ENCODE data around the gene CDC23.
A peak's percentile ranks its signal among the peaks of the same experiment; 100 is the strongest.

CDC23 gene, protein sequence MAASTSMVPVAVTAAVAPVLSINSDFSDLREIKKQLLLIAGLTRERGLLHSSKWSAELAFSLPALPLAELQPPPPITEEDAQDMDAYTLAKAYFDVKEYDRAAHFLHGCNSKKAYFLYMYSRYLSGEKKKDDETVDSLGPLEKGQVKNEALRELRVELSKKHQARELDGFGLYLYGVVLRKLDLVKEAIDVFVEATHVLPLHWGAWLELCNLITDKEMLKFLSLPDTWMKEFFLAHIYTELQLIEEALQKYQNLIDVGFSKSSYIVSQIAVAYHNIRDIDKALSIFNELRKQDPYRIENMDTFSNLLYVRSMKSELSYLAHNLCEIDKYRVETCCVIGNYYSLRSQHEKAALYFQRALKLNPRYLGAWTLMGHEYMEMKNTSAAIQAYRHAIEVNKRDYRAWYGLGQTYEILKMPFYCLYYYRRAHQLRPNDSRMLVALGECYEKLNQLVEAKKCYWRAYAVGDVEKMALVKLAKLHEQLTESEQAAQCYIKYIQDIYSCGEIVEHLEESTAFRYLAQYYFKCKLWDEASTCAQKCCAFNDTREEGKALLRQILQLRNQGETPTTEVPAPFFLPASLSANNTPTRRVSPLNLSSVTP

DNA sequence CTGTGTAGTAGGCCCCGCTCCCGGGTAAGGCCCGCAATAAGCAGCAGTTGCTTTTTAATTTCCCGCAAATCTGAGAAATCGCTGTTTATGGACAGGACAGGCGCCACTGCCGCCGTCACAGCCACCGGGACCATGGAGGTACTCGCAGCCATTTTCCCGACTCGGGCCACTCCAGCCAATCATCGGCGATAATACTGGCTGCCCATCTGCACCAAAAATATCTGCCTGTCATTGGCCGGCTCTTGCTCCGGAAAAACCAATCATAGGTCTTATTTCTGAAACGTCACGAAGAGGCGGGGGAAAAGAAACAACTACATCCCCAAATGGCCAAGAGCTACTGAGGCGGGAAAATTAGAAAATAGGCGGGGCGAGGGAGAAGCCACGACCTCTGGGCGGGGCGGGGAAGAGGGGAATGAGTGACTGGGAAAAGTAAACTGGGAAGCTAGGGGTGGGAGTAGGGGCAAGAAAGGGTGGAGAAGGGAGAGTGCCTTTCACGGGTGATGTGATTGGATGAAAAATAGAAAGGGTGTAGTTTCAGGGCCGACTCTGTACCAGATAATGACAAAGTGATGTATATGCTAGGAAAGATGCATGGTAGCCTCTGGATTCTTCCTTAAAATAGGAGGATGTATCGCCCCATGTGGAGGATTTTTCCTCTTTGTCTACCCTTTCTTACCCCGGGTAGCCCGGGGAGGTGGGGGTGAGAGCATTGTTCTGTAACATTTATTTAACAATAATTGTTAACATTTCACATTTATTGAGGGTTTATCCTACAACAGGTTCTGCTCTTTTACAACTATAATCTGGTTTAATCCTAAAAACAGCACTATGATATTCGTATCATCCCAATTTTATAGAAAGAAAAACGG is at the start of gene CDC23:
Gene CDC23 (minus strand): TSS at position 163 of the 869 bp plus-strand sequence. CDS start 11 bp downstream, at position 152.
- H3K36me3 ChIP-seq (ENCODE audit: control insufficient read depth in 2 of 2, insufficient read depth in 1 of 2, low read length in 2 of 2), result peaks cover 23 to 33% of the 10 kb centered on the region in 2 experiments
- peak within 1 kb of the TSS; percentile 94 for H3K4me3 ChIP-seq (ENCODE audit: low read depth, low read length)
- peaks cover 7% of the 10 kb centered on the region; the same call in 1 of the 2 replicates for H3K4me1 ChIP-seq (ENCODE audit: control insufficient read depth, insufficient read depth, low read length)
- no peaks in the 10 kb centered on the region for H3K9me3 ChIP-seq (ENCODE audit: control insufficient read depth, insufficient read depth, low read depth, low read length)
- ChIA-PET CTCF (interaction anchor here (0.6 to 1.8 kb wide), 9 partner anchors 10 to 1747 kb away, joined by 3 to 9 read pairs (median 5); no protein-coding TSS in a partner anchor), POLR2A (interaction anchor here (0.6 to 2.6 kb wide), 22 partner anchors 12 to 1129 kb away, joined by 3 to 27 read pairs (median 4); partner anchors contain the start of genes BRD8, CDC25C, EGR1 and ETF1)
- H3K27ac ChIP-seq (ENCODE audit: extremely low read depth, low read depth, low read length), result peak within 1 kb of the TSS; percentile 77
- peak; percentile 99 for TF ChIP-seq SP2 (tag by site-specific recombination; IDR thresholded peaks at IDR 0.05)
- peak; percentile 63 for TF ChIP-seq ZNF660 (tag by site-specific recombination; IDR thresholded peaks at IDR 0.05)
- TF ChIP-seq, protein P1, sequence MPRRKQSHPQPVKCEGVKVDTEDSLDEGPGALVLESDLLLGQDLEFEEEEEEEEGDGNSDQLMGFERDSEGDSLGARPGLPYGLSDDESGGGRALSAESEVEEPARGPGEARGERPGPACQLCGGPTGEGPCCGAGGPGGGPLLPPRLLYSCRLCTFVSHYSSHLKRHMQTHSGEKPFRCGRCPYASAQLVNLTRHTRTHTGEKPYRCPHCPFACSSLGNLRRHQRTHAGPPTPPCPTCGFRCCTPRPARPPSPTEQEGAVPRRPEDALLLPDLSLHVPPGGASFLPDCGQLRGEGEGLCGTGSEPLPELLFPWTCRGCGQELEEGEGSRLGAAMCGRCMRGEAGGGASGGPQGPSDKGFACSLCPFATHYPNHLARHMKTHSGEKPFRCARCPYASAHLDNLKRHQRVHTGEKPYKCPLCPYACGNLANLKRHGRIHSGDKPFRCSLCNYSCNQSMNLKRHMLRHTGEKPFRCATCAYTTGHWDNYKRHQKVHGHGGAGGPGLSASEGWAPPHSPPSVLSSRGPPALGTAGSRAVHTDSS (tag by site-specific recombination; IDR thresholded peaks at IDR 0.05), result no peak
- TF ChIP-seq HOXC10 (CRISPR knock-in tag; IDR thresholded peaks at IDR 0.05), result no peak
- TF ChIP-seq ZNF416 (tag by site-specific recombination; IDR thresholded peaks at IDR 0.05), result no peak
- TF ChIP-seq, protein P2, sequence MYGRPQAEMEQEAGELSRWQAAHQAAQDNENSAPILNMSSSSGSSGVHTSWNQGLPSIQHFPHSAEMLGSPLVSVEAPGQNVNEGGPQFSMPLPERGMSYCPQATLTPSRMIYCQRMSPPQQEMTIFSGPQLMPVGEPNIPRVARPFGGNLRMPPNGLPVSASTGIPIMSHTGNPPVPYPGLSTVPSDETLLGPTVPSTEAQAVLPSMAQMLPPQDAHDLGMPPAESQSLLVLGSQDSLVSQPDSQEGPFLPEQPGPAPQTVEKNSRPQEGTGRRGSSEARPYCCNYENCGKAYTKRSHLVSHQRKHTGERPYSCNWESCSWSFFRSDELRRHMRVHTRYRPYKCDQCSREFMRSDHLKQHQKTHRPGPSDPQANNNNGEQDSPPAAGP (tag by site-specific recombination; IDR thresholded peaks at IDR 0.05), result no peak
- no peak for TF ChIP-seq ZBTB7A (tag by site-specific recombination; IDR thresholded peaks at IDR 0.05; ENCODE audit: low read depth)
- TF ChIP-seq ZNF777 (tag by site-specific recombination; IDR thresholded peaks at IDR 0.05; ENCODE audit: borderline replicate concordance), result no peak
- TF ChIP-seq ZNF830 (tag by site-specific recombination; IDR thresholded peaks at IDR 0.05; ENCODE audit: low read depth), result no peak
- TF ChIP-seq, protein P3, sequence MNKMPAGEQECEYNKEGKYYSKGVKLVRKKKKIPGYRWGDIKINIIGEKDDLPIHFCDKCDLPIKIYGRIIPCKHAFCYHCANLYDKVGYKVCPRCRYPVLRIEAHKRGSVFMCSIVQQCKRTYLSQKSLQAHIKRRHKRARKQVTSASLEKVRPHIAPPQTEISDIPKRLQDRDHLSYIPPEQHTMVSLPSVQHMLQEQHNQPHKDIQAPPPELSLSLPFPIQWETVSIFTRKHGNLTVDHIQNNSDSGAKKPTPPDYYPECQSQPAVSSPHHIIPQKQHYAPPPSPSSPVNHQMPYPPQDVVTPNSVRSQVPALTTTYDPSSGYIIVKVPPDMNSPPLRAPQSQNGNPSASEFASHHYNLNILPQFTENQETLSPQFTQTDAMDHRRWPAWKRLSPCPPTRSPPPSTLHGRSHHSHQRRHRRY (tag by site-specific recombination; IDR thresholded peaks at IDR 0.05), result no peak
- no peak for TF ChIP-seq REPIN1 (tag by site-specific recombination; IDR thresholded peaks at IDR 0.05; ENCODE audit: low read depth)
- no peak for TF ChIP-seq ZNF302 (tag by site-specific recombination; IDR thresholded peaks at IDR 0.05; ENCODE audit: low read depth)
- TF ChIP-seq, protein P4, sequence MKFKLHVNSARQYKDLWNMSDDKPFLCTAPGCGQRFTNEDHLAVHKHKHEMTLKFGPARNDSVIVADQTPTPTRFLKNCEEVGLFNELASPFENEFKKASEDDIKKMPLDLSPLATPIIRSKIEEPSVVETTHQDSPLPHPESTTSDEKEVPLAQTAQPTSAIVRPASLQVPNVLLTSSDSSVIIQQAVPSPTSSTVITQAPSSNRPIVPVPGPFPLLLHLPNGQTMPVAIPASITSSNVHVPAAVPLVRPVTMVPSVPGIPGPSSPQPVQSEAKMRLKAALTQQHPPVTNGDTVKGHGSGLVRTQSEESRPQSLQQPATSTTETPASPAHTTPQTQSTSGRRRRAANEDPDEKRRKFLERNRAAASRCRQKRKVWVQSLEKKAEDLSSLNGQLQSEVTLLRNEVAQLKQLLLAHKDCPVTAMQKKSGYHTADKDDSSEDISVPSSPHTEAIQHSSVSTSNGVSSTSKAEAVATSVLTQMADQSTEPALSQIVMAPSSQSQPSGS (tag by site-specific recombination; IDR thresholded peaks at IDR 0.05; ENCODE audit: low read depth), result no peak
- TF ChIP-seq ZNF404 (tag by site-specific recombination; IDR thresholded peaks at IDR 0.05), result no peak
- TF ChIP-seq, protein P5, sequence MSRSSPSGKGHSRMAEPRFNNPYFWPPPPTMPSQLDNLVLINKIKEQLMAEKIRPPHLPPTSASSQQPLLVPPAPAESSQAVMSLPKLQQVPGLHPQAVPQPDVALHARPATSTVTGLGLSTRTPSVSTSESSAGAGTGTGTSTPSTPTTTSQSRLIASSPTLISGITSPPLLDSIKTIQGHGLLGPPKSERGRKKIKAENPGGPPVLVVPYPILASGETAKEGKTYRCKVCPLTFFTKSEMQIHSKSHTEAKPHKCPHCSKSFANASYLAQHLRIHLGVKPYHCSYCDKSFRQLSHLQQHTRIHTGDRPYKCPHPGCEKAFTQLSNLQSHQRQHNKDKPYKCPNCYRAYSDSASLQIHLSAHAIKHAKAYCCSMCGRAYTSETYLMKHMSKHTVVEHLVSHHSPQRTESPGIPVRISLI (tag by site-specific recombination; IDR thresholded peaks at IDR 0.05), result no peak
- TF ChIP-seq ZNF394 (tag by site-specific recombination; IDR thresholded peaks at IDR 0.05; ENCODE audit: borderline replicate concordance), result 0 out of 2 replicates have a peak, but pooled peaks have one; percentile 7
- TF ChIP-seq YY1 (tag by site-specific recombination; IDR thresholded peaks at IDR 0.05), result peak; percentile 92
- TF ChIP-seq HOXD13 (CRISPR knock-in tag; IDR thresholded peaks at IDR 0.05; ENCODE audit: borderline replicate concordance), result no peak
- no peak for TF ChIP-seq ZNF350 (tag by site-specific recombination; IDR thresholded peaks at IDR 0.05)
- no peak for TF ChIP-seq ZNF585B (tag by site-specific recombination; IDR thresholded peaks at IDR 0.05)
- TF ChIP-seq ZNF785 (tag by site-specific recombination; IDR thresholded peaks at IDR 0.05), result no peak
- 0 out of 2 replicates have a peak, but pooled peaks have one; percentile 47 for TF ChIP-seq ZSCAN30 (tag by site-specific recombination; IDR thresholded peaks at IDR 0.05)
- TF ChIP-seq ZNF133 (tag by site-specific recombination; IDR thresholded peaks at IDR 0.05), result no peak
- TF ChIP-seq ZNF24 (tag by site-specific recombination; IDR thresholded peaks at IDR 0.05), result peak; percentile 76
- TF ChIP-seq SP3 (tag by site-specific recombination; IDR thresholded peaks at IDR 0.05), result peak; percentile 97
- no peak for TF ChIP-seq ZNF16 (tag by site-specific recombination; IDR thresholded peaks at IDR 0.05; ENCODE audit: low read depth)
- no peak for TF ChIP-seq ZNF776 (tag by site-specific recombination; IDR thresholded peaks at IDR 0.05; ENCODE audit: borderline replicate concordance)
- no peak for TF ChIP-seq SCRT1 (tag by site-specific recombination; IDR thresholded peaks at IDR 0.05; ENCODE audit: borderline replicate concordance)
- no peak for TF ChIP-seq ZNF324 (tag by site-specific recombination; IDR thresholded peaks at IDR 0.05)
- no peak for TF ChIP-seq BCL11B (tag by site-specific recombination; IDR thresholded peaks at IDR 0.05; ENCODE audit: low read depth)

Data from HEK293 (cell line).